Right hindlimb (tissue), 1 donor: ENCODE measurements around the gene ABI1.
A peak's percentile ranks its signal among the peaks of the same experiment; 100 is the strongest.

Experiments used
- DNase-seq: peaks from one replicate; pipeline ENCODE4 v3.0.0-alpha.2; 2018

The ABI1 gene

GRCh38 chr10:26703974-26704373 is 156.8 kb downstream of the ABI1 start:
- DNase-seq, result no peak

- no peak for DNase-seq
These were observed 157.7 kb downstream of the ABI1 start for GRCh38 chr10:26703096-26703495.

GRCh38 chr10:26700884-26701630 is 159.7 kb downstream of the ABI1 start:
- no peak for DNase-seq

- DNase-seq, result no peak
These were observed 161.1 kb downstream of the ABI1 start for GRCh38 chr10:26699631-26700030.

- DNase-seq, result no peak
These were observed 161.8 kb downstream of the ABI1 start for GRCh38 chr10:26698909-26699308.

GRCh38 chr10:26697922-26698608 is 162.7 kb downstream of the ABI1 start:
- DNase-seq, result no peak

- DNase-seq, result peak; percentile 87
These were observed 163.4 kb downstream of the ABI1 start, which contains the start of gene PDSS1 for GRCh38 chr10:26697163-26697921. PDSS1 (plus strand) TSS chr10:26697701; CDS start chr10:26697712, 11 bp downstream.

- no peak for DNase-seq
These were observed 164.0 kb downstream of the ABI1 start for GRCh38 chr10:26696786-26697162.
